Measurements from ENCODE around the gene BUD13.

Gene BUD13

DNA sequence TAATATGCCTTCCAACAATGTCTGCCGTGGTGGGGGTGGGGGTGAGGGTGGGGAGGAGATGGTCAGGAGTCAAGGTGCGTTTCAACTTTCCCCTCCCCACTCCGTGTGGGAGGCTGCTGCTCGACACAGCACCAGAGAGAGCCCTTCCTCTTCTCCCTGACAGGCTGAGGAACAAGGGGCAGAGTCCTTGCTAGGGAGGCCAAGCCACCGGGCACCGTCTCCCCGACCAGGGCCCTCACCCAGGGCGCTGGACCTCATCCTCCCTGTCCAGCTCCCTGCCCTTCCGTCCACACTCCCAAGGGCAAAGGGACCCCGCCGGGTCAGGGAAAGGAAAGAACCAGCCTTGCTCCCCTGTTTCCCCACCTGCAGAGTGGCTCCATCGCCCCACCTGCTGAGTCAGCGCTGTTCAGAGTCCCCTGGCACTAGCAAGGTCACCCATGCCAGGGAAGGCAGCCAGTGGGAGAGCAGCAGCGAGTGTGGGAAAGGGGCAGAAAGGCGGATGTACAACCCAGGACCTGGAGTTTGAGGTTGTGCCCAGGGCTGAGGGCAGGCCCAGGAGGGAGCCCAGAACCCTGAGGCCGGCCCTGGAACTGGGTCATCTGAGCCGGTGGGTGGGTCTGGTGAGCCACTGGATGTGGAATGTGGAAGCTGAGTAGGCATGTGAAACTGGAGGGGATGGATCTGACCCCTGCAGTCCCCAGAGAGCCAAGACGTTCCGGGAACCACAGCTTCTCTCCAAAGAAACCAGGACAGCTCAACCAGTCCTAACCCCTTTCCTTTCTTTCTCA lies 47.2 kb downstream of the BUD13 start:
- no peak for TF ChIP-seq CTCF (IDR thresholded peaks at IDR 0.05; ENCODE audit: low read depth, low read length)
- no peak overlapping the region for H3K4me3 ChIP-seq (ENCODE audit: low read depth, low read length)

DNA sequence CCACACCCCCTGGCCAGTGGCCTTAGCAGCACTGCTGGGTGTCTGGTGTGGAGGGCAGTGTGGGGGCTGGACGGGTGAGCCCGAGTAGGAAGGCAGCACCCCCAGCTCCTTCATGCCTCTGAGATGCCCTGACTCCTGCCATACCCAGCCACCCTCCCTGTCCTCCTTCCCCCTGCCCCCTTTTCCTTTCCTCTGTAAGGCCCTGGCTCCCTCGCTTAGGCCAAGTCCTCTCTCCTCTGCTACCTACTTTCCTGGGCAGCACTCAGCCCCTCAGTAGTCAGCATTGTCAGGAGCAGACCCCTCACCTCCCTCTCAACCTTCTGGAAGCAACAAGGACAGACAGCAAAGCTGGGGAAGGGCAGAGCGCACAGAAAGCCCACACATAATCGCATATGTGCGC lies 48.0 kb downstream of the BUD13 start:
- no peak overlapping the region for H3K4me3 ChIP-seq (ENCODE audit: low read depth, low read length)
- no peak for TF ChIP-seq CTCF (IDR thresholded peaks at IDR 0.05; ENCODE audit: low read depth, low read length)

- H3K4me3 ChIP-seq (ENCODE audit: low read depth, low read length): no peak overlapping the region
- TF ChIP-seq CTCF (IDR thresholded peaks at IDR 0.05; ENCODE audit: low read depth, low read length): no peak
Observed at GRCh38 chr11:116723511-116723910, 49.3 kb downstream of the BUD13 start.

DNA sequence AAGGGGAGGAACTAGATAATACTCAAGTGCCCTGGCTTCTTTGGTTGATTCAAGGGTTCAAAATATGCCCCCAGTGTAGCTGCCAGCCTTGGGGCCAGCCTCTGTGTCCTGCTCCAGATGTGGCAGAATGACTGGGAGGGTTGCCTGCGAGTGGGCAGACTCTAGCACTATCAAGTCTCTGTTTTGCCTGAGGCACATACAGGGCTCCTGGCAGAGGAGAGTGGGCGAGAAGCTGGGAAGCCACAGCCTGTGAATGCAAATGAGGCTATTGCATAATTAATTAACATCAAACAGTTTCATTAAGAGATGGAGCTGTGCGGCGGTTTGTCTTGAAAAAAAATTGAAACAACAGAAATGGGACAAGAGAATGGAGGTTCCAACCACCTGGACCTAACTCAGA lies 50.8 kb downstream of the BUD13 start:
- H3K4me3 ChIP-seq (ENCODE audit: low read depth, low read length): no peak overlapping the region
- no peak for TF ChIP-seq CTCF (IDR thresholded peaks at IDR 0.05; ENCODE audit: low read depth, low read length)

GRCh38 chr11:116720895-116721294 lies 51.9 kb downstream of the BUD13 start:
- H3K4me3 ChIP-seq (ENCODE audit: low read depth, low read length): no peak overlapping the region
- no peak for TF ChIP-seq CTCF (IDR thresholded peaks at IDR 0.05; ENCODE audit: low read depth, low read length)

DNA sequence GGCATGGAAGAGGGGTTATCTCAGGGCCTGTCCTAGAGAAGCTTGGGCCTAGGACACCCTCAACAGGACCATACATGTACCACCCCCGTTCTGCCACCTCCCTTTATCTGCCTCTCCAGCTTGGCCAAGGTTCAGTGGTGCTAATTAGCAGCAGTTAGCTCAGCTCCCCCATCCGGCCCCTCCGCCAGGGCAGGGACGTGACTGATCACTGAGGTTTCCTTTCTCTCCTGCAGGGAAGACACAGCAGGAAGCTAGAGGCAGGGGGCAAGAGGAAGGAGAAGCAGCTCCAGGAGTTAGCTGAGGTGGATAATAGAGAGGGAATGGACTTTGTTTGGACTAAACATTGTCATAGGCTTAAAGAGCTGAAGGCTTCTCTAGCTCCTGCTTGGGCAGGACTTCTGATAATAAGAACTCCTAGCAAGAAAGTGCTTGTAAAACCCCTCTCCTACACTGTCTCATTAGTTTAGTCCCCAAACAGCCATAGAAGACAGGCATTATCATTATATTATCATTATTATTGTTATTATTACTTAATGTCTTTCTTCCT lies 53.8 kb downstream of the BUD13 start:
- TF ChIP-seq CTCF (IDR thresholded peaks at IDR 0.05; ENCODE audit: low read depth, low read length): no peak
- H3K4me3 ChIP-seq (ENCODE audit: low read depth, low read length): no peak overlapping the region

GRCh38 chr11:116716621-116717020 lies 56.2 kb downstream of the BUD13 start:
- H3K4me3 ChIP-seq (ENCODE audit: low read depth, low read length): no peak overlapping the region
- TF ChIP-seq CTCF (IDR thresholded peaks at IDR 0.05; ENCODE audit: low read depth, low read length): no peak

Measured in WI38 (cell line).